ENCODE data around the gene CHD5.

Gene CHD5

GRCh38 chr1:6134741-6135510, 45.2 kb downstream of the CHD5 start:
- TF ChIP-seq CTCF (IDR thresholded peaks at IDR 0.05; ENCODE audit: low read length) (no peak), EZH2 (optimal IDR thresholded peaks at IDR 0.05; ENCODE audit: low read depth, low read length) (no peak), EZH2phosphoT487 (IDR thresholded peaks at IDR 0.05; ENCODE audit: low read length) (no peak)
- H4K20me1 ChIP-seq (ENCODE audit: insufficient read depth, low read length) = no peaks in the 10 kb centered on the region
- no peak overlapping the region for H2AFZ ChIP-seq (ENCODE audit: low read length)
- H3K4me1 ChIP-seq (ENCODE audit: low read length) = no peaks in the 10 kb centered on the region
- no peak overlapping the region for H3K9ac ChIP-seq (ENCODE audit: low read length)
- H3K9me3 ChIP-seq (replicated peaks; ENCODE audit: insufficient read depth, low read length) = no peaks in the 10 kb centered on the region
- H3K79me2 ChIP-seq (ENCODE audit: low read length) = no peaks in the 10 kb centered on the region
- H3K36me3 ChIP-seq (replicated peaks; ENCODE audit: insufficient read depth, low read length) = no peaks in the 10 kb centered on the region
- H3K9me2 ChIP-seq (replicated peaks; ENCODE audit: insufficient read depth, low read length) = no peaks in the 10 kb centered on the region
- no peaks in the 10 kb centered on the region for H3F3A ChIP-seq (ENCODE audit: insufficient read depth, low read length)
- no peak overlapping the region for H3K4me2 ChIP-seq (ENCODE audit: low read depth, low read length)
- no peak overlapping the region for H3K27ac ChIP-seq (ENCODE audit: low read length)
- DNase-seq = no peak
- peaks cover 99% of the 10 kb centered on the region for H3K27me3 ChIP-seq (replicated peaks; ENCODE audit: insufficient read depth, low read length)
- no peak overlapping the region for H3K4me3 ChIP-seq (ENCODE audit: low read length)

- Histone ChIP-seq H3K4me3 (ENCODE audit: low read length) (no peak overlapping the region), H3K4me1 (ENCODE audit: low read length) (no peaks in the 10 kb centered on the region), H3K9ac (ENCODE audit: low read length) (no peak overlapping the region), H3F3A (ENCODE audit: insufficient read depth, low read length) (no peaks in the 10 kb centered on the region), H3K27me3 (replicated peaks; ENCODE audit: insufficient read depth, low read length) (peaks cover 100% of the 10 kb centered on the region), H3K4me2 (ENCODE audit: low read depth, low read length) (no peak overlapping the region), H3K36me3 (replicated peaks; ENCODE audit: insufficient read depth, low read length) (no peaks in the 10 kb centered on the region), H3K9me3 (replicated peaks; ENCODE audit: insufficient read depth, low read length) (no peaks in the 10 kb centered on the region), H4K20me1 (ENCODE audit: insufficient read depth, low read length) (no peaks in the 10 kb centered on the region), H2AFZ (ENCODE audit: low read length) (no peak overlapping the region), H3K79me2 (ENCODE audit: low read length) (no peaks in the 10 kb centered on the region), H3K27ac (ENCODE audit: low read length) (no peak overlapping the region), H3K9me2 (replicated peaks; ENCODE audit: insufficient read depth, low read length) (no peaks in the 10 kb centered on the region)
- no peak for TF ChIP-seq EZH2 (optimal IDR thresholded peaks at IDR 0.05; ENCODE audit: low read depth, low read length)
- no peak for DNase-seq
Observed at GRCh38 chr1:6134206-6134605, 45.9 kb downstream of the CHD5 start.

- no peaks in the 10 kb centered on the region for H3K9me3 ChIP-seq (replicated peaks; ENCODE audit: insufficient read depth, low read length)
- no peaks in the 10 kb centered on the region for H3K36me3 ChIP-seq (replicated peaks; ENCODE audit: insufficient read depth, low read length)
- H3K4me2 ChIP-seq (ENCODE audit: low read depth, low read length) = no peak overlapping the region
- no peaks in the 10 kb centered on the region for H3K79me2 ChIP-seq (ENCODE audit: low read length)
- no peaks in the 10 kb centered on the region for H3F3A ChIP-seq (ENCODE audit: insufficient read depth, low read length)
- H3K4me3 ChIP-seq (ENCODE audit: low read length) = no peak overlapping the region
- no peaks in the 10 kb centered on the region for H3K4me1 ChIP-seq (ENCODE audit: low read length)
- no peak for DNase-seq
- H3K27ac ChIP-seq (ENCODE audit: low read length) = no peak overlapping the region
- H4K20me1 ChIP-seq (ENCODE audit: insufficient read depth, low read length) = no peaks in the 10 kb centered on the region
- peaks cover 100% of the 10 kb centered on the region for H3K27me3 ChIP-seq (replicated peaks; ENCODE audit: insufficient read depth, low read length)
- H2AFZ ChIP-seq (ENCODE audit: low read length) = no peak overlapping the region
- no peaks in the 10 kb centered on the region for H3K9me2 ChIP-seq (replicated peaks; ENCODE audit: insufficient read depth, low read length)
- no peak for TF ChIP-seq EZH2 (optimal IDR thresholded peaks at IDR 0.05; ENCODE audit: low read depth, low read length)
- no peak for TF ChIP-seq CTCF (IDR thresholded peaks at IDR 0.05; ENCODE audit: low read length)
- TF ChIP-seq EZH2phosphoT487 (IDR thresholded peaks at IDR 0.05; ENCODE audit: low read length) = no peak
- no peak overlapping the region for H3K9ac ChIP-seq (ENCODE audit: low read length)
Observed at GRCh38 chr1:6133146-6133895, 46.8 kb downstream of the CHD5 start.

Data from MM.1S (cell line).